Gastroesophageal sphincter (tissue), 4 donors: ENCODE results near the gene ZBTB24. TPM values are rescaled to one million over a fixed set of nuclear protein-coding genes. Genes with fewer than 3 reads are reported as not detected.

Experiments used
- ATAC-seq: fragments of 150-250 bp; one replicate; pipeline ENCODE4 v1.9.1; 2016; ENCODE audit warnings: mild to moderate bottlenecking, moderate library complexity
- H3K27ac ChIP-seq, 4 donors: fragments of 200-600 bp; sonication (generic) in 3 of 4; 1 replicate in 3 of 4; 2 replicates in 1 of 4; pipeline ENCODE4 v1.5.1; 2016 to 2019
- H3K27me3 ChIP-seq: fragments of 200-600 bp; sonication (generic); one replicate; pipeline ENCODE4 v1.5.1; 2019
- H3K36me3 ChIP-seq, 2 donors: fragments of 200-600 bp; sonication (generic); one replicate each; pipeline ENCODE4 v1.5.1; 2019; ENCODE audit warnings: control low read depth in 1 of 2
- H3K4me1 ChIP-seq, 3 donors: fragments of 200-600 bp; sonication (generic); 1 replicate in 2 of 3; 2 replicates in 1 of 3; pipeline ENCODE4 v1.5.1; 2016 to 2019; ENCODE audit warnings: control low read depth in 2 of 3
- H3K4me3 ChIP-seq, 2 donors: fragments of 200-600 bp; sonication (generic); one replicate each; pipeline ENCODE4 v1.5.1; 2019; ENCODE audit warnings: mild to moderate bottlenecking in 1 of 2, moderate library complexity in 1 of 2
- H3K9me3 ChIP-seq, 3 donors: fragments of 200-600 bp; sonication (generic); one replicate each; pipeline ENCODE4 v1.5.1; 2017 to 2019; ENCODE audit warnings: control low read depth in 2 of 3
- EP300 ChIP-seq: sonication (generic); formaldehyde crosslinking; IDR thresholded peaks from one replicate; pipeline ENCODE4 v1.6.1; 2017; ENCODE audit warnings: antibody characterized with exemption, mild to moderate bottlenecking
- POLR2A ChIP-seq, 2 donors: fragments of 450-650 bp; IDR thresholded peaks; one replicate each; pipeline ENCODE4 v1.6.1; 2017; ENCODE audit warnings: antibody characterized with exemption in 2 of 2, mild to moderate bottlenecking in 2 of 2, moderate library complexity in 1 of 2
- POLR2AphosphoS5 ChIP-seq: sonication (generic); formaldehyde crosslinking; IDR thresholded peaks from one replicate; pipeline ENCODE4 v1.6.1; 2017; ENCODE audit warnings: antibody characterized with exemption
- WGBS, 2 donors: methylation state at CpG; one replicate each; pipeline ENCODE4 v1.1.5; 2018; ENCODE audit warnings: low coverage in 1 of 2; 5-methylcytosine and 5-hydroxymethylcytosine counted together
- total RNA-seq, 4 donors: library from RNA; depleted of rRNA; stranded (reverse); fragments of >200 nt; gene quantifications; one replicate each; pipeline ENCODE4 v1.1.0, GENCODE V29; 2016
- TF ChIP-seq, protein P1 (sequence below), 4 experiments: fragments of 200-600 bp in 2 of 4; fragments of 450-650 bp in 2 of 4; sonication (generic) in 1 of 4; IDR thresholded peaks; one replicate each; pipeline ENCODE4 v1.5.1; 2017 to 2019; ENCODE audit warnings: antibody characterized with exemption in 4 of 4, mild to moderate bottlenecking in 2 of 4, moderate library complexity in 2 of 4

ZBTB24 gene
- total RNA-seq, 4 donors from 2014 or later: 6.2 to 8.9 (median 7.0) TPM

DNA sequence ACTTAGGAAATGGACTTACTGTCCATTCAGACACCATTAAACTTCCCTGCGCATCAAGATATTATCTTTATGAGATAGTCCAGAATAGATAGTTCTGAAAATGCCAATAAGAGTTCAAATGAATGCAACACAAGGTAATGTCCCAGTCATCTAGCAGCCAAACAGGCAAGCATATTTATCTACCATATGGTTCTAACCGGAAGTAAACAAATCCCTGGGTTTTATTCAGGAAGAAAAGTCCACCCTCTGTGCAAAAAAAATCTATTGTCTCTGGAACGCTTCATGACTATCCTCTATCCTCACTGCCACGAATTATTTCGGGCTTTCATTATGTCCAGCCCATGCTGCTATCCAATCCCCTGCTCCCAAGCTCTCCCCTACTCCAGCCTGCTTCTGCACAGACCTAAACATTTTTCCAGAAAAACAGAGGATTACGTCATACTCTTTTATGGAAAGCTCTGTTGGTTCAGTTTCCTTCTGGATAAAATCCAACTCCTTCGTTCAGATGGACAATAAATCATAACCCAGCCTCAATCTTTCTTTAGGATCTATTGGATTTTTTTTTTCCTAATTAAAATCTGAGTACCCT, 54.0 kb downstream of the ZBTB24 start:
- Histone ChIP-seq H3K9me3 (no peaks in the 10 kb centered on the region), H3K27ac (no peak overlapping the region), H3K4me1 (peaks cover 0 to 12% (median 0%) of the 10 kb centered on the region in 3 donors), H3K27me3 (no peaks in the 10 kb centered on the region), H3K4me3 (no peak overlapping the region), H3K36me3 (no peaks in the 10 kb centered on the region)
- WGBS, 2 donors: 27 to 29% methylated on average over 7 of the region's 7 CpGs
- ATAC-seq: no peak
- TF ChIP-seq, protein P1, sequence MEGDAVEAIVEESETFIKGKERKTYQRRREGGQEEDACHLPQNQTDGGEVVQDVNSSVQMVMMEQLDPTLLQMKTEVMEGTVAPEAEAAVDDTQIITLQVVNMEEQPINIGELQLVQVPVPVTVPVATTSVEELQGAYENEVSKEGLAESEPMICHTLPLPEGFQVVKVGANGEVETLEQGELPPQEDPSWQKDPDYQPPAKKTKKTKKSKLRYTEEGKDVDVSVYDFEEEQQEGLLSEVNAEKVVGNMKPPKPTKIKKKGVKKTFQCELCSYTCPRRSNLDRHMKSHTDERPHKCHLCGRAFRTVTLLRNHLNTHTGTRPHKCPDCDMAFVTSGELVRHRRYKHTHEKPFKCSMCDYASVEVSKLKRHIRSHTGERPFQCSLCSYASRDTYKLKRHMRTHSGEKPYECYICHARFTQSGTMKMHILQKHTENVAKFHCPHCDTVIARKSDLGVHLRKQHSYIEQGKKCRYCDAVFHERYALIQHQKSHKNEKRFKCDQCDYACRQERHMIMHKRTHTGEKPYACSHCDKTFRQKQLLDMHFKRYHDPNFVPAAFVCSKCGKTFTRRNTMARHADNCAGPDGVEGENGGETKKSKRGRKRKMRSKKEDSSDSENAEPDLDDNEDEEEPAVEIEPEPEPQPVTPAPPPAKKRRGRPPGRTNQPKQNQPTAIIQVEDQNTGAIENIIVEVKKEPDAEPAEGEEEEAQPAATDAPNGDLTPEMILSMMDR (IDR thresholded peaks at IDR 0.05): no peak
- TF ChIP-seq EP300 (no peak), POLR2AphosphoS5 (no peak), POLR2A (IDR thresholded peaks at IDR 0.05) (no peak)

DNA sequence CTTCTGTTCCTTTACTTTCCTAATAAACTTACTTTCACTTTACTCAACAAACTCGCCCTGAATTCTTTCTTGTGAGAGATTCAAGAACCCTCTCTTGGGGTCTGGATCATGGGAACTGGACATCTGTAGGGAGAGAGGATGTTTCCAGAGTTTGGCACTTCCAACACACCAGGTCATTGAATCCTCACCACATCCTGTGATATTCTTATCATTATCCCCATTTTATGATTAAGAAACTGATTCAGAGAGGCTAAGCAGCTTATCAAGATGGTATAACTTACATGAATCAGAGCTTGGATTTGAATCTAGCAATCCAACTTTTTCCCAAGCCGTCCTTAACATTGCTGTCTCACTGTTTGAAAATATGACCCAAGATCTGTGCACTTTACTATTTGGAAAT, 58.1 kb downstream of the ZBTB24 start:
- TF ChIP-seq POLR2A (IDR thresholded peaks at IDR 0.05): no peak
- Histone ChIP-seq H3K9me3 (no peaks in the 10 kb centered on the region), H3K4me1 (peaks cover 0 to 12% (median 0%) of the 10 kb centered on the region in 3 donors), H3K27ac (no peak overlapping the region), H3K36me3 (peaks cover 0 to 3% of the 10 kb centered on the region in 2 donors), H3K4me3 (no peak overlapping the region), H3K27me3 (no peaks in the 10 kb centered on the region)
- 73 to 100% methylated on average over 2 of the region's 2 CpGs for WGBS, 2 donors
- no peak for ATAC-seq

DNA sequence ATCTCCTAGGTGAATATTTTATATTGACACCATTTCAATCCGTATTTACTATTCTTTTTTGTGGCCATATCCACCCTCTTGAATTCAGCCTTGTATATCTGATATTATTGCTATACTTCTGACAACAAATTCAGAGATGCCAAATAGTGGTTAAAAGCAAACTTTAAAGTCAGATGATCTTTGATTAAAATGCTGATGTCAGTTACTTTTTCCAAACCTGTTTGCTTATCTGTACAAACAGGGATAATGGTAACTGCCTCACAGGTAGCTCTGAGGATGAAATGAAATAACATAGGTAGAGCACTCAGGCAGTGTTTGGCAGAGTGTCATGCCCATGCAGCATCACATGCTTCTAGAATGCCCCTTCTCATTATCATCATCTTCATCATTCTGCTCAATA, 61.8 kb downstream of the ZBTB24 start:
- no peaks in the 10 kb centered on the region for H3K27me3 ChIP-seq
- peaks cover 0 to 9% of the 10 kb centered on the region in 2 donors for H3K36me3 ChIP-seq
- no peak for TF ChIP-seq POLR2A (IDR thresholded peaks at IDR 0.05)
- TF ChIP-seq, protein P1 (IDR thresholded peaks at IDR 0.05): no peak
- TF ChIP-seq POLR2AphosphoS5: no peak
- TF ChIP-seq EP300: no peak
- ATAC-seq: no peak
- H3K4me3 ChIP-seq: no peak overlapping the region
- no peaks in the 10 kb centered on the region for H3K9me3 ChIP-seq
- H3K4me1 ChIP-seq: no peaks in the 10 kb centered on the region
- WGBS, 2 donors: 72% methylated on average over 1 of the region's 1 CpG; no CpG with 5 or more reads in 1 of the 2 donors
- no peak overlapping the region for H3K27ac ChIP-seq

DNA sequence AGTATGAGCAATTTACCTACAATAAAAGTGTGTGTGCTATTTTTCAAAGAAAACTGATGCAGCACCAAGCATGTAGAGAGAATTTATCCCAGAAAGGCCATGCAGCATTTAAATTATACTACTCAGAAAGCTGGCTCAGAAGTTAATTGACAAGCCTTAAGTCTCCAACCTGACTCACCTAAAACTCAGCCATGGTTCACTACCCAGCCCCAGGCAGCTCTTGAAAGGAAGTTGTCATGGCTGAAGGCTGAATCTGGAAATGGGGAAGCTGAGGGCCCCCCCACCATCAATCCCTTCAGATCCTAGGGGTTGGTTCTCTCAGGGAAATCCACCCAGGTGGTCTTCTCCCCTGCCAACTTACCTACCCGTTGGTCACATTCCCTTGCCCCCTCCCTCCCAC, 62.3 kb downstream of the ZBTB24 start:
- no peaks in the 10 kb centered on the region for H3K9me3 ChIP-seq
- no peaks in the 10 kb centered on the region for H3K4me1 ChIP-seq
- no peak for TF ChIP-seq POLR2A (IDR thresholded peaks at IDR 0.05)
- TF ChIP-seq, protein P1 (IDR thresholded peaks at IDR 0.05): no peak
- no peak for TF ChIP-seq POLR2AphosphoS5
- no peak for TF ChIP-seq EP300
- H3K4me3 ChIP-seq: no peak overlapping the region
- no peak overlapping the region for H3K27ac ChIP-seq
- H3K27me3 ChIP-seq: no peaks in the 10 kb centered on the region
- peaks cover 0 to 9% of the 10 kb centered on the region in 2 donors for H3K36me3 ChIP-seq
- ATAC-seq: no peak
- WGBS, 2 donors: 36% methylated on average over 1 of the region's 1 CpG; no CpG with 5 or more reads in 1 of the 2 donors

DNA sequence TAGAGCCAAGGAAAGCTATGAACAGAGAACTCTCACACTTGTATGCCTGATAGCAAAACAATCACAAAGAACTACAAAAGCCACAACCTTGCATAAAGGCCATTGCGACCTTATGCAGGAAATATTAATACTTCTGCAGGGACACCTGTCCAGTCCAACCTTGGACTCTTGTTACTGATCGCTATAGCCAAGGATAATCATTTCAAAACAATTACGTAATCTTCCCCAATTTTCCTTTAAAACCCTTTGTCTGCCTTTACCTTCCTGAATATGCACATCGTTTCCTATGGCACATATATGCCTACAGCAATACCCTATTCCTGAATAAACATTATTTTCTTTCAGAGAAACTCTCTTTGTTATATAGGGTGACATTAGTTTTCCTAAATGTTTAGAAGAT, 65.4 kb downstream of the ZBTB24 start:
- TF ChIP-seq POLR2AphosphoS5 (no peak), EP300 (no peak), POLR2A (IDR thresholded peaks at IDR 0.05) (no peak)
- TF ChIP-seq, protein P1 (IDR thresholded peaks at IDR 0.05): no peak
- no peak for ATAC-seq
- 95% methylated on average over 4 of the region's 4 CpGs for WGBS, 2 donors
- H3K27ac ChIP-seq: no peak overlapping the region
- peaks cover 0 to 9% of the 10 kb centered on the region in 2 donors for H3K36me3 ChIP-seq
- no peaks in the 10 kb centered on the region for H3K4me1 ChIP-seq
- H3K27me3 ChIP-seq: no peaks in the 10 kb centered on the region
- H3K9me3 ChIP-seq: no peaks in the 10 kb centered on the region
- no peak overlapping the region for H3K4me3 ChIP-seq

Other genes with a start within 250 kb of the ZBTB24 start
- 100 to 1,000 TPM in 3 of 4 donors, 10 to 100 TPM in 1; 87.2 to 198 (median 166) TPM for gene CD164, start 100.8 kb downstream of the ZBTB24 start, total RNA-seq
- 1 to 10 TPM; 1.9 to 9.0 (median 2.5) TPM for gene PPIL6, start 42.6 kb downstream of the ZBTB24 start, total RNA-seq
- gene SMPD2, start 42.5 kb downstream of the ZBTB24 start, total RNA-seq: 1 to 10 TPM; 3.5 to 7.5 (median 6.4) TPM
- 10 to 100 TPM; 13.6 to 26.8 (median 20.9) TPM for gene MICAL1, start 27.4 kb downstream of the ZBTB24 start, total RNA-seq
- gene AK9, start 208.0 kb upstream of the ZBTB24 start, total RNA-seq: 10 to 100 TPM in 3 of 4 donors, 1 to 10 TPM in 1; 9.1 to 15.7 (median 13.2) TPM
- gene FIG4, start 208.1 kb upstream of the ZBTB24 start, total RNA-seq: 10 to 100 TPM; 12.5 to 23.0 (median 19.3) TPM